Bone marrow (tissue), 2 donors: ENCODE measurements around the gene PDE6D.
A peak's percentile ranks its signal among the peaks of the same experiment; 100 is the strongest.
"Not testable (repeated sequence)": the region's sequence is repeated elsewhere in the genome, so short reads cannot be mapped to it uniquely, and the experiment has no call there.

Experiments
- DNase-seq, 2 donors: peaks; one replicate each; lab custom pipeline; 2025; lab: John Stamatoyannopoulos, UW

PDE6D gene

DNA sequence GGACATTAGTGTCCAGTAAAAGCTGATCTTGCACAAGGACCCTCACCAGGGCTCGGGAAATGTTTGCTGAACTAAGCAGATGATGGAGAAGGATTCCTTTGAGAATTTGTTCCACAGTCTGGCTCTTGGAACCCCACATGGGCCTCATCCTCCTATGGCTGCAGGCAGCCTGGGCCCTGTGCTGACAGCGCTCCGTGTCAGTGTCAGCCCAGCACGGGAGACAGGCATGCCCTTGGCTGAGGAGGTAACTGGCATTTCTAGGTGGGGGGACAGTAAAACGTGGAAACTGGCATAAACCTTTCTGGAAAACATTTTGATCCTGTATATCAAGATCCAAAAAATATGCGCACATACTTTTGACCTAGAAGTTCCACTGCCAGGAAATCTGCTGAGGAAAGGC lies 62.3 kb downstream of the PDE6D start:
- DNase-seq, result no peak

DNA sequence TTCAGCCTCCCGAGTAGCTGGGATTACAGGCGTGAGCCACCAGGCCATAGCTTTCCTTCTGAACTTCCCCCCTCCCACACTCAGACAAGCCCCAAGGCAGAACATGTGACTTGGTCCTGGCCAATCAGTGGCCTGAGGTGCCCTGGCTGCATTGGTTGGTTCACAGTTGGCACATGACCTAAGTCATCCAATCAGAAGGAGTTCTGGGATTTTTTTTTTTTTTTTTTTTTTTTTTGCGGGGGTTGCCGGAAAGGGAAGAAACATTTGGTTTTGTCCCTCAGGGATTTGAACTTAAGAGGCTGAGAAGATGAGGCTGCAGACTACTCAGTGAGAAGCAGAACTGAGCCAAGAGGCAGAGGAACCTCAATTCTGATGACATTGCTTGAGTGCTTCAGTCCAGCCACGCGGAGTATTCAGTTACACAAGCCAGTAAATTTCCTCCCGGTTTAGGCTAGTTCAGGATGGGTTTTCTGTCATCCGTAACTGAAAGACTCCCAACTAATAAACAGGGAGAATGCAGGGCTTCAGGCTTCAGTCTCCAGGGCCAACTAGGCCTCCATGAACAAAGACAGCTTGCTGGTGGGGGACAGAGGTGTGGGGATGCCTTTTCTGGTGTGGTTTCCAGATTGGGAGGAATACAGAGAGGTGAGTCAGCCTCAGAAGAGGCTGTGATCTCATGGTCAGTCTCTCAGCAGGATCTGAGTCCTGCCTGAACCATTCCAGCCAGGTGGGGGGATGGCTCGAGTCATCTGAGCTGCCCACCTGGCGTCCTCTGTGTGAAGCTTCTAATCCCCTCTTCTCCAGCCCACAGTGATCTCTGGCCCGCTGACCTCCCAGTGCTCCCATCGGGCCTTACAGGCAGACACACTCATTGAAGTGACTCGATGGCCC lies 63.6 kb downstream of the PDE6D start:
- DNase-seq, result no peak

DNA sequence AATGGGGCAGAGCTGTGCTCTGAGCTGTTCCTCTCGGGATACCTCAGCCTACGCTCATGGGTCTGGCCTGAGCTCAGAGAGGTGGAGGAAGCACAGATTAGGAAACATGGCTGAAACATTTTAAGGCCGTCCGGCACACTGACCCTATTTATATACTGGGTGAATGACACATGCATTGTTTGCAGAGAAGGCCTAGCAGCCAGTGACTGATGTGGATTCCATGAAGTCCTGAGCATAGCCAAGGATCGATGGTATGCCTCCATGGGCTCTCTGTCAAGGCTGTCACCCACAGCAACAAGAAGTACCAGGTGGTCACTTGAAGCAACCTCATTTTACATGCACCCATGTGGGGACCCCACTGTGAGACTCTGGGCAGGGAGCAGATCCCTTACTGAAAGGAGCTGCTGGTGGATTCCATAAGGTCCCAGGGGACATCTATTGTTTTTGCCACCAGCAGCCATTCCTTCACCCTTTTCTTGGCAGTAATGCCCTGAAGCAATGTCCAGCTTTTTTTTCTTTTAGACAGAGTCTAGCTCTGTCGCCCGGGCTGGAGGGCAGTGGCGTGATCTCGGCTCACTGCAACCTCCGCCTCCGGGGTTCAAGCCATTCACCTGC lies 64.3 kb downstream of the PDE6D start:
- no peak for DNase-seq

DNA sequence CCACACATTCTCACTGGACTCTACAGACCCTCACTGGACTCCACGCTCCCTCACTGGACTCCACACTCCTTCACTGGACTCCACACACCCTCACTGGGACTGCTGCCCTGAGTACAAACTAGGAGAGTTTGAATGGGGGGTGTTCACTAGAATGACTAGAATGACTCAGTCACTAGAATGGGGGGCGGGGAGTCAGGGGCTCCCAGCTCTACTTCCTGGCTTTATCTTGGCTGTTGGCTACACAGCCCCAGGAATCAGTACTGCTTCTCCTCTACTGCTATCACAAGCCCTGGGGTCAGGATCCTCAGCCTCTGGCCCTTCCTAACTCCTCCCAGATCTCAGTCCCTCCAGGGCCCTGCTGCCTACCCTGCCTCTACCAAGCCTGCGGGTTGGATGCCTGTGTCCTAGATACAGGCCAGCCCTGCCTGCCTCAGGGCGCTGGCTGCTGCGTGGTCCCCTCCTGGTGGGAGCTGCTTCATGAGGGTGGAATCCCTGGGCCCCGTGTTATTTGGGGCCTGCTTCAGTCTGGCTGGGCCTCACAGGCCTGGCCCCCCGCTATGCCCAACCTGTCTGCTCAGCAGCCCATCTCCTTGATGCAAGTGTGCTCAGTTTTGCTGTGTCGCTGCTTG lies 65.0 kb downstream of the PDE6D start:
- DNase-seq, result peak in 1 of 2 donors; percentile 48

DNA sequence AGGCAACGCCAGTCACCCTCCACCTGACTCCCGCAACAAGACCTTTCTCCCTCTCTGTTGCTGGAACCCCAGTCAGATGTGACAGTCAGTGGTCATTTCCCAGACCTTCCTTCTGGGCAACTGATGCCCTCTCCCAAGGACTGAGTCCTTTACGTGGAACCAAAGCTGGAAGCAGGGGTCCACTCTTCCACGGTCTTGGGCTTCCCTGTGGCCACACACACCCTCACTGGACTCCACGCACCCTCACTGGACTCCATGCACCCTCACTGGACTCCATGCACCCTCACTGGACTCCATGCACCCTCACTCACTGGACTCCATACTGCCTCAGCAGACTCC lies 65.6 kb downstream of the PDE6D start:
- DNase-seq, result no peak

DNA sequence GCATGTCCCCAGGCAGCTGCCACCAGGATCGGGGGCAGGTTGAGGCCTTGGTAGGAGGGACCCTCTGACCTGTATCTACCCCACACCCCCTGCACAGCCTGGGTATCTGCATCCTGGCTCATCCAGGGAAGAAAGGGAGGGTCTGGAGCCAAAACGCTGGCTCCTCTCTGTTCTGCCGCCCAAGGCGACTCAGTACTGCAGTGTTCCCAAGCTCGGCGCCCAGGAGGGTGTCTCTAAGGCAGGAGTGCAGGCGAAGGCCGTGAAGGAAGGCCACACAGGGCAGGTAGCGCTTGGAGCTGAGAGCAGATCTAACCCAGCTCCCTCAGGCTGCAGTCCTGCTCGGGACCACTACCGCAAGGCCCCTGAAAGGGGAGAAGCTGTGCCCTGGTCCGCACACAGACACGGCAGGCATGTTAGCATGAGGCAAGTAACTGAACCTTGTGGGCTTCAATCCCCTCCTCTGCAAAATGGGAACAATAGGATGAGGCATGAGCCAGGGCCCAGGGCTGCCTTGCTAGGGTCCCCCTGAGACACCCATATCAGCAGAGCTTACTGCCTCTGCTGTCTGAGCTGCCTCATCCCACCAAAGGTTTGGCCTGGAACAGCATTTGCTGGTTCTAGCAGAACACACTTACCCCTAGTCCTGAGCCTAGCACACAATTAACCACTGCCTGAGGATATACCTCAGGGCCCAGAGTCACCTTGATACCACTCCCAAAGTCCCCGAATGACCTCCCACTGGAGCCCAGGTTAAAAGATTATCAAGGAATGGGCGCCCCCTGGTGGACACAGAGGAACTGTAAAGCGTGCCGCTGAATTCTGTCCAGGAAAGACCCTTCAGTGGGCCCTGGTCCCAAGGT lies 66.2 kb downstream of the PDE6D start:
- DNase-seq, result peak; percentile 28 to 65

DNA sequence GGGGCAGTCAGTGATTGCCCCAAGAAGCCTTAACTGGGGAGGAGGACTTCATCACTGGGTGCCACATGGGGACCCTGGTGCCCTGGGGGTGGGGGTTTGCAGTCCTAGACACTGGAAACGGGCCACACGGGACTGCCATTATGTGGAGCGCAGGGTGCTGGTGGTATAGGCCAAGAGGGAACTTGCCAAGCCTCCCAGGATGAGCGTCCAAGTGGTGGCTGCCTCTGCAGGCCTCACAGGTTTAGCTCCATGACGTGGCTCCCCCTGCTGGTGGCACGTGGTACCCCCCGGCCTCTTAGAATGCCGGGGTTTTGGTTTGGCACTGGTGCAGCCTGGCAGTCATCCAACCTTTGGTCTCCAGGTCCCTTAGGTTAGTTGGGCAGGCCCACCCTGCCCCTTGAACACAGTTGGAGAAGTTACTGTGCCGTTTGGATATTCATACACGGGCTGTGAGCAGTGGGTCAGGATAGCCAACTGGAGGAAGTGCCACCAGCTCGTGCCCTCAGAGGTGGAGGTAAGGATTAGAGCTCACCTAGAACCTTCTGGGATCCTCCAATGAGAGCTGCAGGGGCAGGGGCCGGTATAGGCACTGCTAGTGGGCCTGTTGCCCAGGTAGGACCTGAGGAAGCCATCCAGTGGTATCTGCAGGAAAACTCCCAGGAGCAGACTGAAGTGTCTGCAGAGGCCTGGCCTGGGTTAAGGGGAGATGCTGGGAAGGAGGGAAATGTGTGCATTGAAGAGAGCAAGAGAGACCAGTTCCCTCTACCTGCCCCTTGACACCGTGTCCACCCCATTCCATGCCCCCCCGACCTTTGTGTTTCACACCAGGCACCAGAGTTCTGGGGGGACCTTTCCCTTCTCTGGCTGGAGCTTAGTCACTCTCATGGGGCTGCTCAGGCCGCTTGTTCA lies 67.1 kb downstream of the PDE6D start:
- peak; percentile 75 to 86 for DNase-seq

DNA sequence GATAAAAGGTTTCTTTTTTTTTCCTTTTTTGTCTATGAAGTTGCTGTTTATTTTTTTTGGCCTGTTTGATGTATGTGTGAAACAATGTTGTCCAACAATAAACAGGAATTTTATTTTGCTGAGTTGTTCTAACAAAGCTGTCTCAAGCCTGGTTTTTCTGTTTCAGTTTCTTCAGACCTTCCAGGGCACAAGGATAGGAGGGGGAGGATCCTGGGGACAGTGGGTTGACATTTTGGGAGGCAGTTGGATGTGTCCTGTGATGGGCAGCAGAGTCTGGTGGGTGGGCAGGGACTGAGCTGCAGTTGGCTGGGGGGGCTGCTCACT lies 67.7 kb downstream of the PDE6D start:
- not testable (repeated sequence) for DNase-seq

DNA sequence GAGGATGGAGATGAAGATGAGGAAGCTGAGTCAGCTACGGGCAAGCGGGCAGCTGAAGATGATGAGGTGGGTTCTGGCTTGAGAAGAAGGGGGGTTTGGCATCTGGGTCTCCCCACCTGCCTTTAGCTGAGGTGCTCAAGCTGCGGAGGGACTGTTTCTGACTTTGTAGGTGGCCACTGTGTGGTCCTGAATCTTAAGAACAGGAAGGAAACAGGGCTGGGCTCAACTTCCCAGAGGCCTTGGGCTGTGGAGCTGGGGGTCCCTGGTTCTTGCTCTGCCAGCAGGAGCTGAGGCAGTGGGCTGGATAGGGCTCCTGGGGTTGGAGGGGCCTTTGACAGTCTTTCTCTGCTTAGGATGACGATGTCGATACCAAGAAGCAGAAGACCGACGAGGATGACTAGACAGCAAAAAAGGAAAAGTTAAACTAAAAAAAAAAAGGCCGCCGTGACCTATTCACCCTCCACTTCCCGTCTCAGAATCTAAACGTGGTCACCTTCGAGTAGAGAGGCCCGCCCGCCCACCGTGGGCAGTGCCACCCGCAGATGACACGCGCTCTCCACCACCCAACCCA lies 68.5 kb downstream of the PDE6D start:
- DNase-seq, result not testable (repeated sequence)

DNA sequence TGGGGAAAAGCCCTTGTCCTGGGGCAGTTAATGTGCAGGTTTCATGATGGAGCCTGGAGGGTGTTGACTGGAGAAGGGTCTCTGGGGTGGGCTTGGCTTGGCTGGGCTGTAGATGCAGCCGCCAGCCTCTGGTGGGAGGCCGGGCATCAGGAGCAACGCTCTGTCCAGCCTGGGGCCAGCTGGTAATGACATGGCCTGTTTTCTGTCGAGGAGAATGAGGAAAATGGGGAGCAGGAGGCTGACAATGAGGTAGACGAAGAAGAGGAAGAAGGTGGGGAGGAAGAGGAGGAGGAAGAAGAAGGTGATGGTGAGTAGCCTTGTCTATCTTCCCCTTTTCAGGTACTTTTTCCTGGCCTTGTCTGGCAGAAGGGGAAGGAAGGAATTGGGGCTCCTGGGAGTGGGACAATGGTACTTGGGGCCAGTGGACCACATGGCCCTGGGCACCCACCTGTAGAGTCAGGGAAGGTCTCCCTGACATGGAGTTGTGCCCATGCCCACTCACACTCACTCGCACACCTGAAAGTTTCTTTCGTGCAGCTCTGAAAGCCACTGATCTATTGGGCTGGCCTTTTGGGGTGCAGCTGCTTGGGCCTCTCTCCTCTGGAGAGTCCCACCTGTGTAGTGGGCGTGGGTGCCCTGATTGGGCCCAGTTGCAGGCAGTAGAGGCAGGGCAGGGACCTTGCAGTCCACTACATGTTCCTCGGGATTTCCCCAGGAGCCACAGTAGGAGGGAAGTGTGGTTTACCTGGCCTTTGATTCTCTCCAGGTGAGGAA lies 69.2 kb downstream of the PDE6D start:
- no peak for DNase-seq

DNA sequence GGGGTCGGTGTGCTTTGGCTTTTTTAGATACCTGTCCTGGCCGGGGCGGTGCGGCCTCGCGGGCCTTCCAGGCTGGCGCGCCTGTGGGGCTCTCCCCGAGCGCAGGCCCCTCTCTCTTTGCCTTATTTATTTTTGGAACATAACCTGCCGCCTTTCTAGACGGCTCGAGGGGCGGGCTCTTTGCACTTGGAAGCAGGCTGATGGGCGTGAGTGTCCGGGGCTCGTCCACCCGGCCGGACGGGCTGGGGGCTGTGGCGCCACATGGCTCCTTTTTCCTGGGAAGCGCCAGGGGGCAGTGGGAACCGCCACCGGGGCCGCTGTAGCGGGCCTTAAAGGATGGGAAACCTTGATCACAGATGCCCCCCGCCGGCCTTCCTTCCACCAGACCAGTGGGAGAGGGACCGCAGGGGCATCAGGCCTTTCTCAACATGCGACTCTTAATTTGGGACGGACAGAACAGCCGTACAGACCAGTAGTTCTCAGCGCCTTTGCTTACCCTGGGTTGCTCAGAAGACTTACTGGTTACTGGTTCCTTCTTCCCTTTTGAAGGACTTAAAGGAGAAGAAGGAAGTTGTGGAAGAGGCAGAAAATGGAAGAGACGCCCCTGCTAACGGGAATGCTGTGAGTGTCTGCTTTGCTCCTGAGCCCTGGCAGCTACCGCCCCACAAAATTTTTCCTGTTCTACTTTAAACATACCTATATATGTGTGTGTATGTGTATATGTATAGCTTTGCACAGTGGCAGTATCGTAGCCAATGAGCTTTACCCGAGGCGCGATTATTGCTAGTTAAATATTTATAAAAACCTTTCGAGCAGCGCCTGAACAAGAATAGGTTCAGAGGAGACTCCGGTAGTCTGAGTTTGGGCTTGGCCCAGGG lies 70.0 kb downstream of the PDE6D start:
- no peak for DNase-seq

DNA sequence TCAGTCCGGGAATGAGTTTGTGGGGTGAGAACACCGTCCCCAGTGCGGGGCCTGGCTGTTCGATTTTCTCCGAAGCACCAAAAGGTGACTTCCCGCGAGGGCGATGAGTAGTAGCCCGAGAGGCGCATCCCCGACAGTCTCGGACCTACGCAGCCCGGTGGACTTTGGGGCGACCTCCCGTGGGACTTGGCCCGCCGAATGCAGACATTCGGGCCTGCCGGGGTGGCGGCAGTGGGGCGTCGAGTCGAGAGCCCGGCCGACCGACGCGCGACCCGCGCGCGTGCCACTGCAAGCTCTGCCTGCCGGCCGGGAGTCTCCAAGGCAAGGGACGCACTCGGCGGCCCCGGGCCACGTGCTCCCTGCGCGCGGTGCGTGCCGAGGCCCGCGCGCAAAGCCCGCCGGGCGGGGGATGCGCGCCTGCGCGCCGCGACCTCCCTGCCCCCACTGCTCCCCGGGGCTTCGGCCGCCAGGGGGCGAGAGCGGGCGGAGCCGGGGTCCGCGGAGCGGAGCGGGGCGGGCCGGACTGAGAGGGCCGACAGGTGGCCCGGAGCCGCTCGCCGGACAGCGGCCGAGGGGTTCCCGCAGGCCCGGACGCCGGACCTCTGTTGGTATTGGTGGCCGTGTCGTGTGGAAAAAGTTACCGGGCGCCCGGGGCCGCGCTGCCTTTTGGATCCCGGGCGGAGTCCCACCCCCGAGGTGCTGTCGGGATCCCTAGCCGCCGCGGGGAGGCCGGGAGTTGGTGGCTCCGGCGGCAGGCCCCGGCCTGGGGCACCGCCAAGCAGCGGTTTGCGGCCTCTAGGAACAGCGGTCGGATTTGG lies 70.9 kb downstream of the PDE6D start:
- peak; percentile 58 to 82 for DNase-seq

DNA sequence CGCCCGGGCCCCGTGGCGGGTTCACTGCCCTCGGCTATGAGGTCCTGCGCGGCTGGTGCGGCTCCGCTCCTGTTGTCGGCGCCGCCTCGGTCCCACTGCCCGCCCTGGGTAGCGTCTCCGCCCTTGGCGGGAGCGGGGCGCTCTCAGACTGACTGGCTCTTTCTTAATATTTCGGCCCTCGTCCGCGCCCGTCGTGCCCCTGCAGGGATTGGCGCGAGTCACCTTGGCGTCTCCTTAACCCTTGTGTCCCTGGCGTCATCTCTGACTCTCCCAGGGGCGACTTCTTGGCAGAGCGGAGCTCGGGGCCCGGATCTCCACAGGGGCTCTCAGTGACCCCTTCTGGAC lies 71.5 kb downstream of the PDE6D start:
- no peak for DNase-seq

DNA sequence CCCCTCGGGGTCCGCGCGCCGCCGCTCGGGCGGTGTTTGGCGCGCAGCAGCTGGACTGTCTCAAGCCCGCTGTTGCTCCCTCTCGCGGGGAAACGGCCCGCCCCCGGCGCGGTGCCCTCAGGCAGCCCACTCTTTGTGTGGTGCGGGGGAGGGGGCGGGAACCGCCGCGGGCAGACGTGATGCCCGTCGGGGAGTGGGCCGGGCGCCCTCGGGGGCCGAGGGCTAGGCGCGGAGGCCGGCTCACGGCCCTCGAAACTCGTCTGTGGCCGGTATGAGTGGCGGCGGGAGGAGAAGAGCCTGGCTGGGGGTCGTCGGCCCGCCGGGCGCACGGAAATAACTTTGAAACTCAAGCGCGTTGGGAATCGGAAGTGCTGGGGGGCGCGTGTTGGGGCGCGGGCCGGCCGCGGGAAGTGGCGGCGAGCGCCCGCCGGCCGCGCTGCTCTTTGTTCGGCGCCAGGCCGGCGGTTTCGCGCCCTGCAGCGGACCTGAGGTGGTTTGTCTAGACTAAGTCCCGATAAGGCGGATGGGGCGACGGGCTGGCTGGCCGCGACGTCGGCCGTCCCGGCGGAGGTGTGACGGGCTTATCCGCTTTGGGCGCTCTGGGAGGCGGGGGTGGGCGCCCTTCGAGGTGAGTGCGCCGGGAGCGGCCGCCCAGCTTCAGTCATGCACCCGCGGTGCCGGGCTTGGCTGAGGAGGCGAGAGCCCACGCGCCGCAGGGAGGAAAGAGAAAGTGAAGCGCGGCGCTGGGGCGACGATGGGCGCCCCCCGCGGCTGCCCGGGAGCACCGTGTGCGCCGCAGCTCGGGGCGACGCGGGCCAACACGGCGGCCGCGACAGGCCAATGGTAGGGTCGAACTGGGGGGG lies 72.1 kb downstream of the PDE6D start:
- peak in 1 of 2 donors; percentile 59 for DNase-seq

DNA sequence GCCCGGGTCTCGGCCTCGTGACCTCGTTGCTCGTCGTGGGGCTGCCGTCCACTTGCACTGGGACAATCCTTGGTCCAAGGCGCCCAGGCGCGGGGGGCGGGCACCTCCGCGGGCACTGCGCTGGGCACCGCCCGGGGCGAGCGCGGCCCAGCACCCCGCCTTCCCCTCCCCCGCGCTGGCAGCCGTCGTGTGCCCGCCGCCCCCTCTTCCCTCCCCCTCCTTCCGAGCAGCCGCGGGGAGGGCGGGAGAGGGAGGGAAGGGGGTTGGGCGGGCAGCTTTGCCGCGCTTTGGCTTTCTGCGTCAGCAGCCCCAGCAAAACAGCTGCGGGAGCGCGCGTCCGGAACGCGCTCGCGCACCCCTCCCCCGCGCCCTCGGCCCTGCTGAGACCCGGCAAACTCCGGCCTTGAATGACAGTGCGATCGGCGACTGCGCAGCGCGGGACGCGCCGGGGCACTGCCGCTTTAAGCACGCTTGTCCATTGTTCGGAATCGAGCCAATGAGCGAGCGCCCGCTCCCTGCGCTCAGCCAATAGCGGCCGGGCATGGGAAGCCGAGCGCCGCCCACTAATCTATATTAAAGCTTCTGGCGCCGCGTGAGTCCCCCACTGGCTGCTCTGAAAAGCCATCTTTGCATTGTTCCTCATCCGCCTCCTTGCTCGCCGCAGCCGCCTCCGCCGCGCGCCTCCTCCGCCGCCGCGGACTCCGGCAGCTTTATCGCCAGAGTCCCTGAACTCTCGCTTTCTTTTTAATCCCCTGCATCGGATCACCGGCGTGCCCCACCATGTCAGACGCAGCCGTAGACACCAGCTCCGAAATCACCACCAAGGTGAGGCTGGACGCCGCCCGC lies 72.9 kb downstream of the PDE6D start, which contains the start of gene PTMA:
Gene PTMA, plus strand, starts transcription at position 599 of the 846 bp plus-strand sequence. Its CDS starts 182 bp downstream, at position 781.
- peak; percentile 94 to 97 for DNase-seq

DNA sequence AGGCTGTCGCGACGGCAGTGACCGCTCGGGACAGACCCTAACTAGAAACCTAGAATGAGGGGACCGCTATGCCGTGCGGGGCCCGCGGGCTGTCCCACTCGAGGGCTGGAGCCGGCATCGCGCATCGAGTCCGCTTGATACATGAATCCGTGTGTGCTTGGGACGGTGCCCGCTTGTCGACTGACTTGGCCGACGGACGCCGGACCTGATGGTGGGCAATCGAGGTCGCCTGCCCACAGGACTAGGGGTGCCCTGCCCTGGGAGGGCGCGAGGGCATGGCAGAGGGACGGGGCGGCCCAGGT lies 73.5 kb downstream of the PDE6D start:
- peak in 1 of 2 donors; percentile 93 for DNase-seq
